HL-60 (cell line): ENCODE results near the gene PPP6R3.

Experiments used
- CTCF ChIP-seq: IDR thresholded peaks from one replicate; pipeline ENCODE4 v1.5.1; 2011; ENCODE audit warnings: low read length, control low read depth, inconsistent platforms; ENCODE audit not compliant: insufficient read depth
- REST ChIP-seq: IDR thresholded peaks from 2 replicates; pipeline ENCODE4 v1.6.1; 2012; ENCODE audit warnings: low read depth; ENCODE audit not compliant: insufficient replicate concordance

GRCh38 chr11:68574308-68574707, 113.8 kb downstream of the PPP6R3 start:
- TF ChIP-seq CTCF, result no peak
- no peak for TF ChIP-seq REST
